ENCODE measurements around the gene SGSM1. TPM values are rescaled to one million over a fixed set of nuclear protein-coding genes. Genes with fewer than 3 reads are reported as not detected.
A peak's percentile ranks its signal among the peaks of the same experiment; 100 is the strongest.

Gene SGSM1
- total and polyA plus RNA-seq, 10 donors = 0.16 to 1.3 (median 0.53) TPM

GRCh38 chr22:24930678-24931077, 124.7 kb downstream of the SGSM1 start:
- WGBS, 5 donors = 63 to 74% (median 69%) methylated on average over 3 of the region's 3 CpGs
- intact Hi-C loops (cut with DNase I; ENCODE audit: low total_unique reads) = no loop called here
- DNase-seq = no peak

GRCh38 chr22:24935771-24936483, 129.9 kb downstream of the SGSM1 start:
- Histone ChIP-seq H3K4me1 (no peaks in the 10 kb centered on the region), H3K27me3 (replicated peaks in 1 of 7) (peaks cover 0 to 59% (median 0%) of the 10 kb centered on the region in 7 donors), H3K27ac (no peak overlapping the region), H3K9me3 (no peaks in the 10 kb centered on the region), H3K4me3 (no peak overlapping the region), H3K36me3 (no peaks in the 10 kb centered on the region)
- TF ChIP-seq POLR2AphosphoS5 (IDR thresholded peaks at IDR 0.05) (no peak), CTCF (IDR thresholded peaks at IDR 0.05 in 8 of 11, conservative IDR thresholded peaks at IDR 0.05 in 3 of 11) (no peak), POLR2A (IDR thresholded peaks at IDR 0.05) (no peak)
- no peak for DNase-seq
- intact Hi-C loops (cut with DNase I; ENCODE audit: low total_unique reads) = loop anchor here (5.0 kb wide), 1 partner anchor 121 kb away; no protein-coding TSS in a partner anchor

More at GRCh38 chr22:24930678-24931077, 124.7 kb downstream of the SGSM1 start:
- Histone ChIP-seq H3K27me3 (replicated peaks in 1 of 7) (peaks cover 0 to 64% (median 0%) of the 10 kb centered on the region in 7 donors), H3K36me3 (no peaks in the 10 kb centered on the region), H3K9me3 (no peaks in the 10 kb centered on the region), H3K4me1 (no peaks in the 10 kb centered on the region), H3K27ac (no peak overlapping the region), H3K4me3 (no peak overlapping the region)
- TF ChIP-seq POLR2A (IDR thresholded peaks at IDR 0.05) = no peak
- TF ChIP-seq CTCF (IDR thresholded peaks at IDR 0.05 in 8 of 11, conservative IDR thresholded peaks at IDR 0.05 in 3 of 11) = no peak
- TF ChIP-seq POLR2AphosphoS5 (IDR thresholded peaks at IDR 0.05) = no peak

GRCh38 chr22:24937114-24937513, 131.1 kb downstream of the SGSM1 start:
- intact Hi-C loops (cut with DNase I; ENCODE audit: low total_unique reads) = loop anchor here (5.0 kb wide), 1 partner anchor 120 kb away; no protein-coding TSS in a partner anchor
- DNase-seq = no peak
- TF ChIP-seq CTCF (IDR thresholded peaks at IDR 0.05 in 8 of 11, conservative IDR thresholded peaks at IDR 0.05 in 3 of 11) (no peak), POLR2A (IDR thresholded peaks at IDR 0.05) (no peak), POLR2AphosphoS5 (IDR thresholded peaks at IDR 0.05) (no peak)
- no peaks in the 10 kb centered on the region for H3K36me3 ChIP-seq
- no peak overlapping the region for H3K27ac ChIP-seq
- WGBS, 5 donors = 12 to 25% (median 19%) methylated on average over 2 of the region's 2 CpGs
- H3K9me3 ChIP-seq = no peaks in the 10 kb centered on the region
- no peaks in the 10 kb centered on the region for H3K4me1 ChIP-seq
- peaks cover 0 to 47% (median 0%) of the 10 kb centered on the region in 7 donors for H3K27me3 ChIP-seq (replicated peaks in 1 of 7)
- no peak overlapping the region for H3K4me3 ChIP-seq

- intact Hi-C loops (cut with DNase I; ENCODE audit: low total_unique reads) = loop anchor here (5.0 kb wide), 1 partner anchor 118 kb away; no protein-coding TSS in a partner anchor
- H3K27ac ChIP-seq = no peak overlapping the region
- 17 to 31% (median 19%) methylated on average over 11 of the region's 11 CpGs for WGBS, 5 donors
- H3K4me3 ChIP-seq = no peak overlapping the region
- H3K4me1 ChIP-seq = no peaks in the 10 kb centered on the region
- TF ChIP-seq POLR2AphosphoS5 (IDR thresholded peaks at IDR 0.05) (no peak), CTCF (IDR thresholded peaks at IDR 0.05 in 8 of 11, conservative IDR thresholded peaks at IDR 0.05 in 3 of 11) (peak in 10 of 11 experiments; percentile 35 to 80 (median 64))
- no peaks in the 10 kb centered on the region for H3K36me3 ChIP-seq
- H3K9me3 ChIP-seq = no peaks in the 10 kb centered on the region
- H3K27me3 ChIP-seq (replicated peaks in 1 of 7) = peaks cover 0 to 32% (median 0%) of the 10 kb centered on the region in 7 donors
- DNase-seq = no peak
Measured at GRCh38 chr22:24938741-24939341, 132.8 kb downstream of the SGSM1 start.
